Tibial nerve (tissue), 4 donors: Measurements from ENCODE around the gene UCP2. TPM values are rescaled to one million over a fixed set of nuclear protein-coding genes. Genes with fewer than 3 reads are reported as not detected.
A peak's percentile ranks its signal among the peaks of the same experiment; 100 is the strongest.

Experiments used
- DNase-seq, 2 donors: peaks; one replicate each; pipeline ENCODE4 v3.0.0-alpha.2; 2019; ENCODE audit warnings: low spot score in 2 of 2
- H3K27ac ChIP-seq, 4 donors: fragments of 200-600 bp; sonication (generic) in 3 of 4; one replicate each; pipeline ENCODE4 v1.5.1; 2017 to 2019; ENCODE audit warnings: mild to moderate bottlenecking in 1 of 4
- H3K27me3 ChIP-seq, 2 donors: fragments of 200-600 bp; sonication (generic) in 1 of 2; one replicate each; pipeline versions ENCODE4 v1.5.1 to v1.6.0; 2017 to 2019
- H3K36me3 ChIP-seq, 3 donors: fragments of 200-600 bp; sonication (generic); one replicate each; pipeline ENCODE4 v1.5.1; 2018 to 2019
- H3K4me1 ChIP-seq, 4 donors: fragments of 200-600 bp; sonication (generic) in 3 of 4; one replicate each; pipeline ENCODE4 v1.5.1; 2017 to 2019
- H3K4me3 ChIP-seq, 4 donors: fragments of 200-600 bp; sonication (generic) in 3 of 4; one replicate each; pipeline ENCODE4 v1.5.1; 2017 to 2019; ENCODE audit warnings: mild to moderate bottlenecking in 1 of 4, moderate library complexity in 1 of 4
- H3K9me3 ChIP-seq, 4 donors: fragments of 200-600 bp; sonication (generic) in 3 of 4; one replicate each; pipeline ENCODE4 v1.5.1; 2017 to 2019
- EP300 ChIP-seq, 2 donors: sonication (generic); formaldehyde crosslinking; IDR thresholded peaks; one replicate each; pipeline ENCODE4 v1.6.1; 2017; ENCODE audit warnings: antibody characterized with exemption in 2 of 2, mild to moderate bottlenecking in 1 of 2
- POLR2A ChIP-seq, 2 donors: fragments of 450-650 bp; IDR thresholded peaks; one replicate each; pipeline ENCODE4 v1.6.1; 2017; ENCODE audit warnings: antibody characterized with exemption in 2 of 2, mild to moderate bottlenecking in 2 of 2, moderate library complexity in 2 of 2
- WGBS, 2 donors: methylation state at CpG; one replicate each; pipeline ENCODE4 v1.1.5; 2018; 5-methylcytosine and 5-hydroxymethylcytosine counted together
- total RNA-seq, 4 donors: library from RNA; depleted of rRNA; stranded (reverse); fragments of >200 nt; gene quantifications; one replicate each; pipeline ENCODE4 v1.1.0, GENCODE V29; 2016
- TF ChIP-seq, protein P1 (sequence below), 5 experiments: fragments of 200-600 bp in 3 of 5; fragments of 450-650 bp in 2 of 5; sonication (generic) in 3 of 5; IDR thresholded peaks; one replicate each; pipeline ENCODE4 v1.5.1; 2016 to 2019; ENCODE audit warnings: antibody characterized with exemption in 5 of 5, mild to moderate bottlenecking in 3 of 5, moderate library complexity in 2 of 5

The UCP2 gene
- total RNA-seq, 4 donors from 2014 or later: 18.6 to 60.6 (median 53.0) TPM

- no peak overlapping the region for H3K4me3 ChIP-seq
- 77 to 78% methylated on average over 11 of the region's 11 CpGs for WGBS, 2 donors
- TF ChIP-seq EP300 (IDR thresholded peaks at IDR 0.05) (no peak), POLR2A (IDR thresholded peaks at IDR 0.05) (no peak)
- TF ChIP-seq, protein P1, sequence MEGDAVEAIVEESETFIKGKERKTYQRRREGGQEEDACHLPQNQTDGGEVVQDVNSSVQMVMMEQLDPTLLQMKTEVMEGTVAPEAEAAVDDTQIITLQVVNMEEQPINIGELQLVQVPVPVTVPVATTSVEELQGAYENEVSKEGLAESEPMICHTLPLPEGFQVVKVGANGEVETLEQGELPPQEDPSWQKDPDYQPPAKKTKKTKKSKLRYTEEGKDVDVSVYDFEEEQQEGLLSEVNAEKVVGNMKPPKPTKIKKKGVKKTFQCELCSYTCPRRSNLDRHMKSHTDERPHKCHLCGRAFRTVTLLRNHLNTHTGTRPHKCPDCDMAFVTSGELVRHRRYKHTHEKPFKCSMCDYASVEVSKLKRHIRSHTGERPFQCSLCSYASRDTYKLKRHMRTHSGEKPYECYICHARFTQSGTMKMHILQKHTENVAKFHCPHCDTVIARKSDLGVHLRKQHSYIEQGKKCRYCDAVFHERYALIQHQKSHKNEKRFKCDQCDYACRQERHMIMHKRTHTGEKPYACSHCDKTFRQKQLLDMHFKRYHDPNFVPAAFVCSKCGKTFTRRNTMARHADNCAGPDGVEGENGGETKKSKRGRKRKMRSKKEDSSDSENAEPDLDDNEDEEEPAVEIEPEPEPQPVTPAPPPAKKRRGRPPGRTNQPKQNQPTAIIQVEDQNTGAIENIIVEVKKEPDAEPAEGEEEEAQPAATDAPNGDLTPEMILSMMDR (IDR thresholded peaks at IDR 0.05): no peak
- H3K27me3 ChIP-seq: no peaks in the 10 kb centered on the region
- no peak for DNase-seq
- H3K4me1 ChIP-seq: peaks cover 0 to 18% (median 10%) of the 10 kb centered on the region in 4 donors
- H3K9me3 ChIP-seq: no peaks in the 10 kb centered on the region
- peak overlapping the region in 2 of 4 donors; percentile 27 to 73 for H3K27ac ChIP-seq
- peaks cover 0 to 35% (median 10%) of the 10 kb centered on the region in 3 donors for H3K36me3 ChIP-seq
Measured at GRCh38 chr11:73972620-73973449, 9.8 kb downstream of the UCP2 start.

- no peak for DNase-seq
- TF ChIP-seq EP300 (IDR thresholded peaks at IDR 0.05): no peak
- TF ChIP-seq POLR2A (IDR thresholded peaks at IDR 0.05): no peak
- TF ChIP-seq, protein P1 (IDR thresholded peaks at IDR 0.05): no peak
- WGBS, 2 donors: 67 to 83% methylated on average over 1 of the region's 1 CpG
- Histone ChIP-seq H3K27me3 (no peaks in the 10 kb centered on the region), H3K27ac (peak overlapping the region in 1 of 4 donors; percentile 27), H3K4me3 (no peak overlapping the region), H3K4me1 (peaks cover 0 to 18% (median 10%) of the 10 kb centered on the region in 4 donors), H3K9me3 (no peaks in the 10 kb centered on the region), H3K36me3 (peaks cover 0 to 28% (median 4%) of the 10 kb centered on the region in 3 donors)
Measured at GRCh38 chr11:73972187-73972586, 10.5 kb downstream of the UCP2 start.

- no peak for TF ChIP-seq EP300 (IDR thresholded peaks at IDR 0.05)
- TF ChIP-seq, protein P1 (IDR thresholded peaks at IDR 0.05): no peak
- Histone ChIP-seq H3K36me3 (peaks cover 0 to 20% (median 0%) of the 10 kb centered on the region in 3 donors), H3K9me3 (no peaks in the 10 kb centered on the region), H3K27me3 (no peaks in the 10 kb centered on the region), H3K4me3 (no peak overlapping the region), H3K27ac (no peak overlapping the region), H3K4me1 (peaks cover 0 to 18% (median 10%) of the 10 kb centered on the region in 4 donors)
- DNase-seq: no peak
- 88 to 93% methylated on average over 6 of the region's 6 CpGs for whole genome bisulfite sequencing, 2 donors
Measured at GRCh38 chr11:73971175-73971719, 11.4 kb downstream of the UCP2 start.

- DNase-seq: no peak
- peaks cover 0 to 18% (median 10%) of the 10 kb centered on the region in 4 donors for H3K4me1 ChIP-seq
- 76 to 79% methylated on average over 10 to 13 of the region's 13 CpGs for WGBS, 2 donors
- no peak for TF ChIP-seq EP300 (IDR thresholded peaks at IDR 0.05)
- TF ChIP-seq POLR2A (IDR thresholded peaks at IDR 0.05): no peak
- TF ChIP-seq, protein P1 (IDR thresholded peaks at IDR 0.05): no peak
- no peak overlapping the region for H3K27ac ChIP-seq
- no peak overlapping the region for H3K4me3 ChIP-seq
- no peaks in the 10 kb centered on the region for H3K9me3 ChIP-seq
- peaks cover 0 to 9% (median 0%) of the 10 kb centered on the region in 3 donors for H3K36me3 ChIP-seq
- no peaks in the 10 kb centered on the region for H3K27me3 ChIP-seq
Measured at GRCh38 chr11:73969991-73970800, 12.4 kb downstream of the UCP2 start.
